ENCODE results near the gene BCL2L13. TPM values are rescaled to one million over a fixed set of nuclear protein-coding genes. Genes with fewer than 3 reads are reported as not detected.

The BCL2L13 gene
- polyA plus RNA-seq, 1 donor from 2014 or later = 20.8 TPM

DNA sequence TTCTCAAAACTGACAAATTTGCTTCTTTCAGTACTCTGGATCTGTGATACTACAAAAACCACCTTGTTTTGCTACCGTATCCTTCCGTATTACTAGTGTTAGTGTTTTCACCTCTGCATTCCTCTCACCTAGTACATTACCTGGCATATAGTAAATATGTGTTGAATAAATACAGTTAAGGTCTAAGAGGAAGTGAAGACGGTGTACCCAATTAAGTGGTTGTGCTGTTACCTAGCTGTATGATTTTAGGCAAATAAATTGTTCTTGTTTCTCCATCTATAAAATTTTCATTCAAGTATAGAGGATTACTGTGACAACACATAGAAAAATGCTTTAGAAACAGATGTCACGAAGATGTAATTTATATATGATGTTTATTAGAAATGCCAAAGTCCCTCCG lies 8.9 kb downstream of the BCL2L13 start:
- Histone ChIP-seq H3K36me3 (ENCODE audit: insufficient read depth, low read length) (no peaks in the 10 kb centered on the region), H3K9me3 (ENCODE audit: low read length) (no peaks in the 10 kb centered on the region), H3K9me2 (ENCODE audit: insufficient read depth, low read length) (no peaks in the 10 kb centered on the region), H4K20me1 (ENCODE audit: insufficient read depth) (no peaks in the 10 kb centered on the region), H3K79me2 (replicated peaks; ENCODE audit: insufficient read depth, low read length) (no peaks in the 10 kb centered on the region), H2AFZ (ENCODE audit: low read depth, low read length) (no peak overlapping the region), H3F3A (ENCODE audit: insufficient read depth, low read length, poor library complexity, severe bottlenecking) (no peaks in the 10 kb centered on the region), H3K27me3 (ENCODE audit: insufficient read depth, low read depth, low read length) (no peaks in the 10 kb centered on the region), H3K4me2 (ENCODE audit: low read length) (no peak overlapping the region), H3K4me3 (ENCODE audit: low read length) (no peak overlapping the region), H3K9ac (ENCODE audit: low read length) (no peak overlapping the region), H3K27ac (ENCODE audit: low read length) (no peak overlapping the region)
- TF ChIP-seq RAD21 (conservative IDR thresholded peaks at IDR 0.05) (no peak), POLR2AphosphoS5 (IDR thresholded peaks at IDR 0.05) (no peak), TAF1 (IDR thresholded peaks at IDR 0.05; ENCODE audit: low read depth) (no peak), SMC3 (conservative IDR thresholded peaks at IDR 0.05; ENCODE audit: poor library complexity) (no peak), EZH2 (IDR thresholded peaks at IDR 0.05; ENCODE audit: borderline replicate concordance, insufficient read depth, low read length, poor library complexity, severe bottlenecking) (no peak), EP300 (conservative IDR thresholded peaks at IDR 0.05; ENCODE audit: poor library complexity, severe bottlenecking) (no peak), MXI1 (conservative IDR thresholded peaks at IDR 0.05; ENCODE audit: poor library complexity, severe bottlenecking) (no peak)
- TF ChIP-seq, protein P1, sequence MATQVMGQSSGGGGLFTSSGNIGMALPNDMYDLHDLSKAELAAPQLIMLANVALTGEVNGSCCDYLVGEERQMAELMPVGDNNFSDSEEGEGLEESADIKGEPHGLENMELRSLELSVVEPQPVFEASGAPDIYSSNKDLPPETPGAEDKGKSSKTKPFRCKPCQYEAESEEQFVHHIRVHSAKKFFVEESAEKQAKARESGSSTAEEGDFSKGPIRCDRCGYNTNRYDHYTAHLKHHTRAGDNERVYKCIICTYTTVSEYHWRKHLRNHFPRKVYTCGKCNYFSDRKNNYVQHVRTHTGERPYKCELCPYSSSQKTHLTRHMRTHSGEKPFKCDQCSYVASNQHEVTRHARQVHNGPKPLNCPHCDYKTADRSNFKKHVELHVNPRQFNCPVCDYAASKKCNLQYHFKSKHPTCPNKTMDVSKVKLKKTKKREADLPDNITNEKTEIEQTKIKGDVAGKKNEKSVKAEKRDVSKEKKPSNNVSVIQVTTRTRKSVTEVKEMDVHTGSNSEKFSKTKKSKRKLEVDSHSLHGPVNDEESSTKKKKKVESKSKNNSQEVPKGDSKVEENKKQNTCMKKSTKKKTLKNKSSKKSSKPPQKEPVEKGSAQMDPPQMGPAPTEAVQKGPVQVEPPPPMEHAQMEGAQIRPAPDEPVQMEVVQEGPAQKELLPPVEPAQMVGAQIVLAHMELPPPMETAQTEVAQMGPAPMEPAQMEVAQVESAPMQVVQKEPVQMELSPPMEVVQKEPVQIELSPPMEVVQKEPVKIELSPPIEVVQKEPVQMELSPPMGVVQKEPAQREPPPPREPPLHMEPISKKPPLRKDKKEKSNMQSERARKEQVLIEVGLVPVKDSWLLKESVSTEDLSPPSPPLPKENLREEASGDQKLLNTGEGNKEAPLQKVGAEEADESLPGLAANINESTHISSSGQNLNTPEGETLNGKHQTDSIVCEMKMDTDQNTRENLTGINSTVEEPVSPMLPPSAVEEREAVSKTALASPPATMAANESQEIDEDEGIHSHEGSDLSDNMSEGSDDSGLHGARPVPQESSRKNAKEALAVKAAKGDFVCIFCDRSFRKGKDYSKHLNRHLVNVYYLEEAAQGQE (IDR thresholded peaks at IDR 0.05; ENCODE audit: borderline replicate concordance) = no peak
- TF ChIP-seq, protein P2, sequence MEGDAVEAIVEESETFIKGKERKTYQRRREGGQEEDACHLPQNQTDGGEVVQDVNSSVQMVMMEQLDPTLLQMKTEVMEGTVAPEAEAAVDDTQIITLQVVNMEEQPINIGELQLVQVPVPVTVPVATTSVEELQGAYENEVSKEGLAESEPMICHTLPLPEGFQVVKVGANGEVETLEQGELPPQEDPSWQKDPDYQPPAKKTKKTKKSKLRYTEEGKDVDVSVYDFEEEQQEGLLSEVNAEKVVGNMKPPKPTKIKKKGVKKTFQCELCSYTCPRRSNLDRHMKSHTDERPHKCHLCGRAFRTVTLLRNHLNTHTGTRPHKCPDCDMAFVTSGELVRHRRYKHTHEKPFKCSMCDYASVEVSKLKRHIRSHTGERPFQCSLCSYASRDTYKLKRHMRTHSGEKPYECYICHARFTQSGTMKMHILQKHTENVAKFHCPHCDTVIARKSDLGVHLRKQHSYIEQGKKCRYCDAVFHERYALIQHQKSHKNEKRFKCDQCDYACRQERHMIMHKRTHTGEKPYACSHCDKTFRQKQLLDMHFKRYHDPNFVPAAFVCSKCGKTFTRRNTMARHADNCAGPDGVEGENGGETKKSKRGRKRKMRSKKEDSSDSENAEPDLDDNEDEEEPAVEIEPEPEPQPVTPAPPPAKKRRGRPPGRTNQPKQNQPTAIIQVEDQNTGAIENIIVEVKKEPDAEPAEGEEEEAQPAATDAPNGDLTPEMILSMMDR (IDR thresholded peaks at IDR 0.05; ENCODE audit: poor library complexity, severe bottlenecking) = no peak

DNA sequence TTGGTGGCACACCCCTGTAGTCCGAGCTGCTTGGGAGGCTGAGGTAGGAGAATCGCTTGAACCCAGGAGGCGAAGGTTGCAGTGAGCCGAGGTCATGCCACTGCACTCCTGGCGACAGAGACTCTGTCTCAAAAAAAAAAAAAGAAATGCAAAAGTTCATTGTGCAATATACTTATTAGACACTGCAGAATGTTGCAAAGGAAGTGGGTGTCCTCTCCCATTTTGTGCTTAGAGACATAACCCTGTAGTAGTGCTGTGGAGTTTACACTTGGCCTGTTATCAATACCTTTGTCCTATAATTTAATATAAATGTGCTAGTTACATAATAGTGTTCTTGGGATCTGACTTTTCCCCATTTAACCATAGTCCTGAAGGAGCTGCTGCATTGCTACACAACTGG lies 9.4 kb downstream of the BCL2L13 start:
- no peaks in the 10 kb centered on the region for H3K79me2 ChIP-seq (replicated peaks; ENCODE audit: insufficient read depth, low read length)
- no peak overlapping the region for H3K9ac ChIP-seq (ENCODE audit: low read length)
- H3K4me3 ChIP-seq (ENCODE audit: low read length) = no peak overlapping the region
- H3K36me3 ChIP-seq (ENCODE audit: insufficient read depth, low read length) = no peaks in the 10 kb centered on the region
- H3K9me3 ChIP-seq (ENCODE audit: low read length) = no peaks in the 10 kb centered on the region
- no peak overlapping the region for H3K27ac ChIP-seq (ENCODE audit: low read length)
- no peak overlapping the region for H2AFZ ChIP-seq (ENCODE audit: low read depth, low read length)
- no peak overlapping the region for H3K4me2 ChIP-seq (ENCODE audit: low read length)
- H4K20me1 ChIP-seq (ENCODE audit: insufficient read depth) = no peaks in the 10 kb centered on the region
- no peaks in the 10 kb centered on the region for H3F3A ChIP-seq (ENCODE audit: insufficient read depth, low read length, poor library complexity, severe bottlenecking)
- H3K27me3 ChIP-seq (ENCODE audit: insufficient read depth, low read depth, low read length) = no peaks in the 10 kb centered on the region
- no peaks in the 10 kb centered on the region for H3K9me2 ChIP-seq (ENCODE audit: insufficient read depth, low read length)
- TF ChIP-seq, protein P1 (IDR thresholded peaks at IDR 0.05; ENCODE audit: borderline replicate concordance) = no peak
- TF ChIP-seq SMC3 (conservative IDR thresholded peaks at IDR 0.05; ENCODE audit: poor library complexity) (no peak), POLR2AphosphoS5 (IDR thresholded peaks at IDR 0.05) (no peak), EZH2 (IDR thresholded peaks at IDR 0.05; ENCODE audit: borderline replicate concordance, insufficient read depth, low read length, poor library complexity, severe bottlenecking) (no peak), MXI1 (conservative IDR thresholded peaks at IDR 0.05; ENCODE audit: poor library complexity, severe bottlenecking) (no peak), TAF1 (IDR thresholded peaks at IDR 0.05; ENCODE audit: low read depth) (no peak), EP300 (conservative IDR thresholded peaks at IDR 0.05; ENCODE audit: poor library complexity, severe bottlenecking) (no peak), RAD21 (conservative IDR thresholded peaks at IDR 0.05) (no peak)
- TF ChIP-seq, protein P2 (IDR thresholded peaks at IDR 0.05; ENCODE audit: poor library complexity, severe bottlenecking) = no peak

Data from neural cell (in vitro differentiated cells).